Measurements from ENCODE around the gene COPA.
"Not testable (repeated sequence)": the region's sequence is repeated elsewhere in the genome, so short reads cannot be mapped to it uniquely, and the experiment has no call there.

The COPA gene

DNA sequence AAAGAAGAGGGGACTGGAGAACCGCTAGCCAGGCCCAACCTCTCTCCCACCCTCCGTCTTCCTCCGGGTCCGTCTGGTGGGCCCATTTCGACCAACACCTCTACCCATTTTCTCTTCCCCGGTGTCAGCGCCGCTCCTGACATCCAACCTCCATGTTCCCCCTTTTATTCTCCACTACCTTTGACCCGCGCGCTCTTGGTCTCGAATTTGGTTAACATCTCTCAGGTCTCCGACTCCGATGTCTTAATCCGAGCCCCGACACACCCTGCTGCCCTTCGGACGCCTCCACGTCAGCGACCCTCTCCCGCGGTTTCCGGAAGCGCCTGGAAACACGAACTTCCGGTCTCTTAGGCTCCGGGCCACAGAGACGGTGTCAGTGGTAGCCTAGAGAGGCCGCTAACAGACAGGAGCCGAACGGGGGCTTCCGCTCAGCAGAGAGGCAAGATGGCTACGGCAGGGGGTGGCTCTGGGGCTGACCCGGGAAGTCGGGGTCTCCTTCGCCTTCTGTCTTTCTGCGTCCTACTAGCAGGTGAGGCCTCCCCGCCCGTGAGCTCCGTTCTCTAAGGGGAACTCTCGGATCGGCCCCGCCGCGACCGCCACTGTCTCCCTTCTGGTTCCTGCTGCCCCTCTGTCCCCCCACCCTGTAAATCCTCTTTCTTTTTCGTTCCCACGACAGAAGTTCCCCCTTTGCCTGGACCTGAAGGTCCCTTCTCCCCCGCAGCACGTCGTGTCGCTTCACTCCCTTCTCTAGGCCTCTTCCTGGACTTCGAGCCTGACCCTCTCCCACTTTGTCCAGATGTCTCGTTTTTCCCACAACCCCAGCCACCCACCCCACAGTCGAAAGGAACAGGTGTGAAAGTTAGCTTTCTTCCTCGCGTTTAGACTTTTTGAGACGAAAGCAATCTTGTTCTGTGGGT is at the start of gene COPA, which contains the start of gene NCSTN:
Gene COPA (minus strand): TSS at position 298 of the 917 bp plus-strand sequence. CDS start 80 bp downstream, at position 218.
Gene NCSTN (plus strand): TSS at position 431 of the 917 bp plus-strand sequence. CDS start 14 bp downstream, at position 445.
- peak; percentile 67 to 76 for DNase-seq (ENCODE audit: low read depth in 2 of 2)

DNA sequence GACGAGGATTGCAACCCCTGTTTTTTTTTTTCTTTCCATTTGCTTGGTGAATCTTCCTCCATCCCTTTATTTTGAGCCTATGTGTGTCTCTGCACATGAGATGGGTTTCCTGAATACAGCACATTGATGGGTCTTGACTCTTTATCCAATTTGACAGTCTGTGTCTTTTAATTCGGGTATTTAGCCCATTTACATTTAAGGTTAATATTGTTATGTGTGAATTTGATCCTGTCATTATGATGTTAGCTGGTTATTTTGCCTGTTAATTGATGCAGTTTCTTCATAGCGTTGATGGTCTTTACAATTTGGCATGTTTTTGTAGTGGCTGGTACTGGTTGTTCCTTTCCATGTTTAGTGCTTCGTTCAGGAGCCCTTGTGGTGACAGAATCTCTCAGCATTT is 45.4 kb upstream of the COPA start:
- not testable (repeated sequence) for DNase-seq (ENCODE audit: low read depth in 2 of 2)

DNA sequence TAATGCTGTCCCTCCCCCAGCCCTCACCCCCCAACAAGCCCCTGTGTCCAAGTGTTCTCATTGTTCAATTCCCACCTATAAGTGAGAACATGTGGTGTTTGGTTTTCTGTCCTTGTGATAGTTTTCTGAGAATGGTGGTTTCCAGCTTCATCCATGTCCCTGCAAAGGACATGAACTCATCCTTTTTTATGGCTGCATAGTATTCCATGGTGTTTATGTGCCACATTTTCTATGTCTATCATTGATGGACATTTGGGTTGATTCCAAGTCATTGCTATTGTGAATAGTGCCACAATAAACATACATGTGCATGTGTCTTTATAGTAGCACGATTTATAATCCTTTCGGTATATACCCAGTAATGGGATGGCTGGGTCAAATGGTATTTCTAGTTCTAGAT is 41.8 kb upstream of the COPA start:
- DNase-seq (ENCODE audit: low read depth in 2 of 2) = not testable (repeated sequence)

DNA sequence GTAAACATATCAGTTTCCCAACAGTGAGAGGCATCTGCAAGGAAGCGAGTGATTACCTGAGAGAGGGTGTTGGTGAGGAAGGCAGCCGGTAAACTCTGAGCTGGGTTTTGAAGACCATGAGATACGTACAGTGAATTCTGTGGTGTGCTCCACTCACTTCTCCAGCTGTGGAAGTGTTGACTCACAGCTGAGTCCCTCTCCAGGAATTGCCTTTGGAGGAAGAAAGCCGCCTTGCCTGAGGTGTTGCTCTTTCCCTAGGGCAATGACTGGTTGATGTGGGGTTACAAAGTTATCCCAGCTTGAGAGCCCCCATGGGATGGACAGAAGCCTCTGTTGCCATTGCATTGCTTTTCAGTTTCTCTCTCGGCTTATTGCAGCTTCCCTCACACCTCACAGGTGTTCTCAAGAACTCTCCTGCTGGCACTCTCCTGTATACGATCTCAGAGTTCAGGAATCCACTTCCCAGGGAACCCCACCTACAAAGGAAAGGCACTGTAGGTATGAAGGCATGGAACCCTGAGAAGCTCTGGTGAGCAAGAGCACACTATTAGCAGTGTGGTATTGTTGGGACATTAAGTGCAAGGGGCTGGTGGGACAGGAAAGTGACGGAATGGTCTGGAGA is 34.6 kb upstream of the COPA start:
- no peak for DNase-seq (ENCODE audit: low read depth in 2 of 2)

DNA sequence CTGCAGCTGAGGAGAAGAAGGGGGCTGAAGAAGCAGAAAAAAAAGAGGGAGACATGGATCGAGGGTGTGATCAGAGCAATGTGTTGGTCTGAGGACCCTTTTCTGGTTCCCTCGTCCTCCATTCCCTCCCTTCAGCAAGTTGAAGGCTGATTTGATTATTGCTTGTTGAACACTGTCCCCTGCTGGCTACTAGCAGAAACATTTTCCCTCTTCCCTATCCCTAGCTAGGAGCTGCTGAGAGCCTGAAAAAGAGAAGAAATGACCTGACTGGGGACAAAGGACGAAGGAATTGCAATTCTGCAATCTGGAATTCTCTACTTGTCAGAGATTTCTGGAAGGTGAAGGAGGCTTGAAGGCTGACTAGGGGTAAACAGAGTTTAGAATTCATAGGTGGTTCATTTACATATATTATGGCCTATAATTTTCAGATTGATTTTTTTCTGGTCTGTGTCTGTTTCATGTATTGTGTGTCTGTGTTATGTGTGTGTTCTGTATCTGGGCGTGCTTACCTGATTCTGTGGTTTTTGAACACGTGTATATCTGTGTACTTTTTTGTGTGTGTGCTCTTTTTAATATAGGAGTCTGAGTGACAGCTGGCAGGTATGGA is 33.6 kb upstream of the COPA start:
- no peak for DNase-seq (ENCODE audit: low read depth in 2 of 2)

DNA sequence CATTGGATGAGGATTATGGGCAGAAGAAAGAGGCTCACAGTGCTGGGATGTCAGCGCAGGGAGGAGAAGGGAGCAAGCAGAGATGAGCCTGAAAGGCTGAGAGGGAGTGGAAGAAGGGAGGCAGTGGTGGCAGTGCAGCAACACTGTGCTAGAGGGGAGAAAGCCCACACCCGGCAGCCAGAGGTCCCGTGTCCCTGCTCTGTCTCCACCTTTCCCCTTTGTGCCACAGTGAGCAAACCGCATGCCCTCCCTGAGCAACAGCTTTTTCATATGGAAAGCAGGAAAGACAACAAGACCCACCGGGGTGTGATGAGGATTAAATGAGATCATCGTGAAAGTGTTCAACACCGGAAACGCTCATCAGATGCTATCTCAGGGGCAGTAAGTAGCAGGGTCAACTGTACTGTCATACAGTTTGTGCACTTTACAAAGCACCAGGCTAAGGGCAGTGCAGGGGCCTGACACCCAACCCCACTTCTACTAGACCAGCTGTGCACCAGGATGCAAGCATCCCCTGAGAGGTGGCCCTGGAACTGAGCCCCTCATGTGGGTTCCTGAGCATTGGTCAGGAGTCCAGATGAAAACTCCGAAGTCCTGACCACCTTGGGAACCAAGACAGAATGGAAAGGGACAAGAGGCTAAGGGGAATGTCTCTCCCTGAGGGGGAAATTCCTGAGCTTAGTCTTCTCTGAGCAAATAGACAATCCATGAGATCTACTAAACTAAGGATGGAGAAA is 32.9 kb upstream of the COPA start:
- DNase-seq (ENCODE audit: low read depth in 2 of 2) = no peak

DNA sequence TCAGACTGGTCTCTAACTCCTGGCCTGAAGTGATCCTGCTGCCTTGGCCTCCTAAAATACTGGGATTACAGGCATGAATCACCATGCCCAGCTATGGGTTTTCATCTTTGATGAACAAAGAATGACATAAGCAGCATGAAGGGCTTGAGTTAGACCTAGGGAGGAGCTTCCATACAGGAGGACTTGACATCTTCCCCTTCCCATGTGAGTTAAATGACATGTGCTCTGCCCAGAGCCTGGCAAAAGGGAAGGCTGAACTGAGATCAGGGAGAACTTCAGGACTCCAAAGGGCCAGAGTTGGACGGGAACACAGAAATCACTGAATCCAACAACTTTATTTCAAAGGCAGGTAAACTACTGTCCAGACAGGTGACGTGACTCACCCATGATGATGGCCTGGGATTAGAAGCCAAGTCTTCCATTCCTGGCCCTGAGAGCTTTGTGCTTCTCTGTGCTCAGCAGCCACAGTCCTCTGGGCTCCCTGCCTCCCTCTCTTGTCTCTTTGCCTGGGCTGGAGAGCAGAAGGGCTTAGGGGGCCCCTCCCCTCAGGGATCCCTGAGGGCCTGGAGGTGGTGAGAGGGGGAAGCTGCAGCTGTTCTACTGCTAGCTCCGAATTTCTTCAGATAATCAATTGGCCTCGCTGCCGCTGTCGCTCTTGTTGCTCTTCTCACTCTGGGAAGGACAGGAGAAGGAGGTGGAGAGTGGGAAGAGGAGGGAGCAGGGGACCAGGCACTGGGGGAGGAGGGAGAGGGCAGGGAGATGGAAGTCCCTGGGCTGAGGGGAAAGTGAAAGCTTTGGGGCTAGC is 31.5 kb upstream of the COPA start:
- DNase-seq (ENCODE audit: low read depth in 2 of 2) = no peak

DNA sequence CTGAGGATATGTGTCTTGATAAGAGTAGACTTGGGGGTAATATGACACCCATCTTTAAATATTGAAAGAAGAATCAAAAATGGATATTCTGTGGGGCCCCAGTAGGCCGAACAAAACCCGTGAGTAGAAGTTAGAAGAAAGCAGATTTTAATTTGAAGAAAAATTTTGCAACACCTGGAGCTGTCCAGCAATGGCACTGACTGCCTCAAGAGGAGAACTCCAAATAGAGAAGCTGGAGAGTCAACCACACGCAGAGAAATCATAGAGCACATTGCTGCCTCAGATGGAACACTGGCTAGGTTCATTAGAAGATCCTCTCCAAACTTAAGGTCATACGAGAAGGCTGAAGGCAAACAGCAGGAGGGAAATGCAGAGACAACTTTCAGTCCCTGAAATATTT is 30.6 kb upstream of the COPA start:
- no peak for DNase-seq (ENCODE audit: low read depth in 2 of 2)

DNA sequence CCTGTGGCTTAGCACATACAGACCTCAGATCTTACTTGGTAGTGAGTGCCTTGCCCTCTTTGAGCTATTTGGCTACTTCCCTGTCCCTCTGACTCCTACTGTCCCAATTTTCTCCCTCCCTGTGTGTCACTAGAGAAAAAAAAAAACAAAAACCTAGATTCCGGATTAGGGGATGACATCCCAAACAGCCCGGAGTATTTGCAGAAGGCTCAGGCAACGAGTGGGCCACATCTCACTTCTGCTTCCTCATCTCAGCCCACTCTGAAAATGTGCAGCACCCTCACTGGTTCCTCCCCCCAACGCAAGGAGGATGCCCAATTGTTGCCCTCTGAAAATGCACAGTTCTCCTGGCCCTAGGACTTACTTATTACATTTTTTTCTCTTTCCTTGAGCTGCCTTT is 28.7 kb upstream of the COPA start:
- no peak for DNase-seq (ENCODE audit: low read depth in 2 of 2)

DNA sequence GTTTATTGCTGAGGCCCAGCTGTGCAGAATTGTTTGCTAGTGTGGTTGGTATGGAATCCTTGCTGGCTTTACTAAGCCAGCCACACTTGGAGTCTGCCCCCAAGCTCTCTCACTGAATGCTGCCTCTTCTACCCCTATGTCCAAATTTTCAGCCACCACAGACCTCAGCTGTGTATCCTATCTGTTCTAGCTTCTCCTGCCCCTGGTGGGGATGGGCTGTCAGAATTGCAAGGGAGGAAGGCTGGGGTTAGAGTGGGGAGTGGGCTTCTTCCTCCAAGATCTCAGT is 28.2 kb upstream of the COPA start:
- DNase-seq (ENCODE audit: low read depth in 2 of 2) = no peak

DNA sequence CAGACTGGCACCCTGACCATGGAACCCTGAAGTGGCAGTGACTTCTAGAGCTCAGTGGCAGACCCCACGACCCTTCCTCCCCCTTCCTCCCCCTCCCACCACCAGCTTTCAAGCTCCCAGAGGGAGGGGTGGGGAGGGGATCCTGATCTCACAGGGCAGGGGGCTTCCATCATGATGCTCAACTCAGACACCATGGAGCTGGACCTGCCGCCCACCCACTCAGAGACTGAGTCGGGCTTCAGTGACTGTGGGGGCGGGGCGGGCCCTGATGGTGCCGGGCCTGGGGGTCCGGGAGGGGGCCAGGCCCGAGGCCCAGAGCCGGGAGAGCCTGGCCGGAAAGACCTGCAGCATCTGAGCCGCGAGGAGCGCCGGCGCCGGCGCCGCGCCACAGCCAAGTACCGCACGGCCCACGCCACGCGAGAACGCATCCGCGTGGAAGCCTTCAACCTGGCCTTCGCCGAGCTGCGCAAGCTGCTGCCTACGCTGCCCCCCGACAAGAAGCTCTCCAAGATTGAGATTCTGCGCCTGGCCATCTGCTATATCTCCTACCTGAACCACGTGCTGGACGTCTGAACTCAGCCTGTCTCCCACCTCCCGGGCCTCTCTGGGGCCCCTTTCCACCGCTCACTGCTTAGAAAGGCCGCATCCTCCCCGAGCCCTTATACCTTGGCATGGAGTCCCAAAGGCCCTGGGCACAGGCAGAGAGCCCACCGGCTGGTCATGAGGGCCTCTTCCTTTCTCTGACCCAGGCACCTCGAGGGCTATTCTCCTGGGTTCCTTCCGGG is 27.7 kb upstream of the COPA start:
- DNase-seq (ENCODE audit: low read depth in 2 of 2) = no peak

DNA sequence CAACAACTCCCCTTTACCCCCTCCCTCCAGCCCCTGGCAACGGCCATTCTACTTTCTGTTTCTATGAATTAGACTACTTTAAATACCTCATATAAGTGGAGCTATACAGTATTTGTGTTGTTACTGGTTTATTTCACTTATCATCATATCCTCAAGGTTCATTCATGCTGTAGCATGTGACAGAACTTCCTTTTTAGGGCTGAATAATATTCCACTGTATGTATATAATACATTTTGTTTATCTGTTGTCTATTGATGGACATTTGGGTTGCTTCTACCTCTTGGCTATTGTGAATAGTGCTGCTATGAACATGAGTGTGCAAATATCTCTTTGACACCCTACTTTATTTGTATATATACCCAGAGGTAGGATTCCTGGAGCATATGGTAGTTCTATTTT is 26.0 kb upstream of the COPA start:
- DNase-seq (ENCODE audit: low read depth in 2 of 2) = no peak

DNA sequence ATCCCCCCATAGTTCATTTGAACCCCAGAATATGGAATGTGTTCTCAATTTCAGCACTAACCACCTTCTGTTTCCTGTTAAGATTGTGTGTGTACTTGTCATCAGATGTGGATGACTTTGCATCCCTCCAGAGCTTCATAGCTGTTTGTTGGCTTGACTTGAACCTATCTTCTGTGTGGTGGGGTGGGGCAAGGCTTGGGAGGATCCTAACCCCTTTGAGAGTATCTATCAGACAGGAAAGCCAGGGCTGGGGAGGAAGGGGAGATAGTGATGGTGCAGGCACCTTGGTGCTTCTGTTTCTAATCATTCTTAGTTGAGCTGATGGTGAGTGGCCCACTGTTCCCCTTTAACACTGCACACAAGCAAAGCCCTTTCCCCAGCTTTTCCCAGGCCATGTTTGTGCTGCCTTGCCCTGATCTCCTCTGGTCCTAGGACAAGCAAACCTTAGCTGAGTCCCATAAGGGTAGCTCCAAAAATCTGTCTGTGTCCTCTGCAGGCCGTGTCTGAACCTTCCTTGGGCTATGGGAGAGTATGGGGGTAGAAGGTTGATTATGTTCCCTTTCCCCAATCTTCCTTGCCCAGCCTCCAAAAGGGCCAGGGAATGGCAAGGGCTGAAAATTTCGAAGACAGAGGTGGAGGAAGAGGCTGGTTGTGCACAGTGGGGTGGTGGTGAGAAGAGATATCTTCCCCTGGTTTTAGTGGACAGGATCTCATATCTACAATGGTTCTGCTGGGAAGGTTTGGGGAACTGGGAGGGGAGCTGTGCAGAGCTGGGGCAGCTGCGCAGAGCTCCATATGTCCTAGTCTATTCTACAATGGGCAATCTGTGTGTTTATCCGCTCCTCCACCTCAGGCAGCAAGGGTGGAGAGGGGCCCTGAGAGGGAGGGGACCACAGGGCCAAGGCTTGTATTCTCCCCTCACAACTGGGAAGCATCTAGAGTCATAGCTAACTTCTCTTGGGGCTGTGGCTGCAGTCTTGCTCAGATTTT is 25.2 kb upstream of the COPA start:
- no peak for DNase-seq (ENCODE audit: low read depth in 2 of 2)

DNA sequence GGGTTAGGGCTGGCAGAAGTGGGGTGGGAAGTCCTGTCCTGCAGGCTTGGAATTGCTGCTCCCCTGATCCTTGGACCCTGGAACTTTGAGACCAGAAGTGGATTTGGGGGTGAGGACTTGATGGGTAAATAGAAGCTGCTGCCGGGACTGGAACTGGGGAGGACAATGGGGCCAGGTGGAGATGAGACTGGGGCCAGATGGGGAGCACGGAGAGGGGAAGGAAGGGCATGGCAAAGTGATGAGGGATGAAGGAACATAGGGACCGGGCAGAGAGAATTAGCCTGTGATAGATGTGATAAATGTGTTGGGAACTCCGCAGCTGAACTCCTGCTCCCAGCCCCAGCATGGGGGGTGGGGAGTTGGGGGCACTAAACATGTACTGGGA is 24.5 kb upstream of the COPA start:
- no peak for DNase-seq (ENCODE audit: low read depth in 2 of 2)

DNA sequence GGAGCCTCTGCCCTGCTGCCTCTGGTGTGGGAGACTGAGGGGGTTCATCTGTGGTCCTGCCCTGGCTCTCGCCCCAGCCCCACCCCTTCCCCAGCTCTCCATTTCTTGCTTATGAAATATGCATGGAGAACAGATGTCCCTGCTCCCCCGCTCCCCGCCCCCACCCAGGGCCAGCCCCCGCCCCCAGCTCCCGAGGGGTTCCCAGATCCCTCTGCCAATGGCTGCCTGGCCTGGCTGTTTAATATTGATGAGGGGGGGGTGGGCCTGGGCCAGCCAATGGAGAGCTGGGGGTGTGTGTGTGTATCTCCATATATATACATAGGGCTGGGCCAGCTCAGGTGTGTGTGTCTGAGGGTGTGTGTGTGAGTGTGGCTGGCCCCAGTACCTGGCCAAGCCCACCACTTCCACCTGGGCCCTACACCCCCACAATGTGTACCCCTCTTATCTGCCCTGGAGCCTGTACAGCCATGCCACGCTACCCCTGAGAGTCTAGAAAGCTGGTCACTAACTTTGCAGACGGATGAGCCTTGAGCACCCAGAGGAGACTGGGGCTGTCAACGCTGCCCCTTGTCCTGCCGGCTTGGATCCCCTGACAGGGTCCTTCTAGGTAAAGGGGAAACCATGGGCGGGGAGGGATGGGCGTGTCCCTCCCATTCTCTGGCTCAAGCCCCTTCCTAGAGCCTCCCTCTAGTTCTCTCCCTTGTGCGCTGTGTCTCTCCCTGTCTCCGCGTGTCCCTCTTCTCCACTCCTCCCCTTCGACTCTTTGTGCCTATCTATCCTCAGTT is 23.9 kb upstream of the COPA start, which contains the start of gene NHLH1:
Gene NHLH1 (plus strand): TSS at position 341 of the 785 bp plus-strand sequence. CDS start 3,661 bp downstream, outside the sequence.
- no peak for DNase-seq (ENCODE audit: low read depth in 2 of 2)

DNA sequence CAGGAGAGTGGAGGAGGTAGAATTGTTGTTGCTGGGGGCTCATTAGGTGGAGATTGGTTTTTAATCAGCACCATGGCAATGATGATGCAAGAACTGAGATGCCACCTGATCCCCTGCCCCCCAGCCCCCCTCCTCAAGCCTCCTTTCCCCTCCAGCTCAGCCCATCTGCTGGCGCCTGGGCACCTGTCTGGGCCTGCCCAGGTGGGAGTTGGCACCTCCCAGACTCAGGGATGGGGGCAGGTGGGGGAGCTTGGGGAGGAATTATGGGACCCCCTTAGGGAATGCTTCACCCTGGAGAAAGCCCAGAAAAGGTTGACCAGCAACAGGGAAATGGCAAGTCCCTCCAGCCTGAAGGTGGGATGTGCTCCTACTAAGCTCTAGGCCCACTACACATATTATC is 22.3 kb upstream of the COPA start:
- DNase-seq (ENCODE audit: low read depth in 2 of 2) = no peak

DNA sequence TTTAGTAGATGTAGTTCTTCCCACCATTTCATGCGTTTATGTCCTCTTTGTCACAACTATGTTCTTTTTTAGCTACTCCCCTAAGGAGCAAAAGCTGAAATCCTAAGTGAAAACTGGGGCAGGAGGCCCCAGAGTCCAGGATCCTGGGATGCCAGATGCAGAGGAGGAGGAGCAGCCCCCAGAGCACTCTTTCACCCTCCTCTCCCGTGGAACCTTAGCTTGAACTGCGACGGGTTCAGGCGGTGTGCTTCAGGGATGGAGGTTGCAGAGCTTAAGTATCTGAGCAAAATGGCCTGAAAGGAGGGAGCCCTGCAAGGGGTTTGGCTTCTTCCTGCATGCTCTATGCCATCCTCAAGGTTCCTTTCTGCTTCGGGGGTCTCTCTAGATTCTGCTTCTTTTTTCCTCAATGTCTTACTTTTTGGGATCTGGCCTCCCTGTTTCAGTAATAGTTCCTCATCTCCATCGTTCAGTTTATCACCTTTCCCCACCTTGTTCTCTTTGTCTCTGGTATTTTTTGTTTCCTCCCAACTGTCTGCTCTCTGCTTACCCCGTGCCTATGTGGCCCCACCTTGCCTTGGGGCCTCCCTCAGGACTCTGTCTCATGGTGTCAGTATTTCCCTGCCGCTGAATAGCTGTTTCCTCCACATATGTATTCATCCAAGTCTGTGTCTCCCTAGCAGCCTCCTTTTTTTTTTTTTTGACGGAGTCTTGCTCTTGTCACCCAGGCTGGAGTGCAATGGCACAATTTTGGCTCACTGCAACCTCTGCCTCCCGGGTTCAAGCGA is 21.1 kb upstream of the COPA start:
- no peak for DNase-seq (ENCODE audit: low read depth in 2 of 2)

DNA sequence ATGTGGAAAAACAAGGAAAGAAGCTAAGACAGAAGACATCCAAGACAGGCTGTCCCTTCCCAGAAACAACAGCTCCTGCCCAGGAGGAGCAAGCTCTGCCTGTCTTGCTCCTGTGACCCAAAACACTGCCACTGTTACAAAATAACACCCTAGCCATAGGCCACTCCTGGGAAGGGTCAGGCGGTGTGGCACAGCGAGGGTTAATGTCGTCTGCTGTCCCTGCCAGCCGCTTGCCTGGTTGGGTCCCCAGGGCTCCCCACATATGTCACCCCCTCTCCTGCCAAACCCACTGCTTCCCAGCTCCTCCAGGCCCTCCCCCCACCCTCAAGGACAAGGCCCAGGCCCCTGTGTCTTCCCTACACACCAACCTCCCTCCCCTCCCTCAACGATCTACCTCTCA is 20.0 kb upstream of the COPA start:
- no peak for DNase-seq (ENCODE audit: low read depth in 2 of 2)

Measured in stimulated activated CD8-positive, alpha-beta memory T cell treated with anti-CD3 and anti-CD28 coated beads, Interleukin-2, amount 100 ng/mL, for 1 hour (primary cell).